ENCODE measurements around the gene DPP7.

Gene DPP7

DNA sequence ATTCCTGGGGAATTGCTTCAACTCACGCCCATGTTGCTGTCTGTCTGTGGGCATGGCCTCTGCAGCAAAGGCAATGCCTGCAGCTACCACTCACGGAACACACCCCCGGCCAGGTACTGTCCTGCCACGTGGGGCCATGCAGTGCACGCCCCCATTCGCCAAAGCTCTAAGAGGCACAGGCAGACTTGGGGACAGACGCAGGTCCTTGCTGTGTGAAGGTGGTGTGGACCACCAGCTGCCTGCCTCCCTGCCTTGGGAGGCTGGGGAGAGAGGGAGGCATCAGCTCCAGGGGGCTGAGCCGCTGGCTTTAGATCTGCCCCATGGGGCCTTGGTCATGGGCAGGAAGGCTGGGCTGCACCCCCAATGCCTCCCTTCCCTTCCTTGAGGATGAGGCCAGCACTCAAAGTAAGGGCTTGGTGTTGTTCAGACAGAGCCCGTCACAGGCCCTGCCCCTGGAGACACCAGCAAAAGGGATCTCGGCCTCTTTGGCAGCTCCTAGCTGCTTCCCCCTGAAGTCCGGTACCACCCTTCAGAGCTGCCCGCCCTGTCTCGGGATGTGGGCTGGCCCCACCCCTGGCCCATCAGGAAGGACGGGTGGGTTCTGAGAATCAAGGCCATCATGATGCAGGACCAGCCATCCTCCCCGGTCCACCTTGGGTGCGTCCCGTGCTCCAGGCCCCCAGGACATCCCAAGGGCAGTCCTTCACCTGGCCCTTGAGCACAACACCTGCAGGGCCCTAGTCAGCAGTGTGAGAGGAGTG is 26.7 kb upstream of the DPP7 start:
- no peak overlapping the region for H2BK5ac ChIP-seq (ENCODE audit: low read length)
- H3K14ac ChIP-seq (ENCODE audit: low read length), result no peak overlapping the region
- no peak overlapping the region for H2BK12ac ChIP-seq (ENCODE audit: low read length)
- no peak overlapping the region for H3K4me2 ChIP-seq (ENCODE audit: insufficient read depth, low read length, poor library complexity, severe bottlenecking)
- WGBS, 2 donors (ENCODE audit: extremely low coverage in 2 of 2, insufficient read length in 2 of 2, insufficient replicate concordance in 1 of 2), result no CpG with 5 or more reads among the region's 17 CpGs
- H3K4ac ChIP-seq (ENCODE audit: low read length), result no peak overlapping the region
- H3K36me3 ChIP-seq (replicated peaks in 1 of 2; ENCODE audit: control insufficient read depth in 2 of 2, insufficient read depth in 2 of 2, low read length in 2 of 2), result no peaks in the 10 kb centered on the region
- H2BK15ac ChIP-seq (ENCODE audit: low read length), result no peak overlapping the region
- H3K27ac ChIP-seq (replicated peaks; ENCODE audit: low read length), result no peak overlapping the region
- no peak overlapping the region for H4K8ac ChIP-seq (ENCODE audit: low read depth, low read length)
- H3K18ac ChIP-seq (ENCODE audit: low read length), result no peak overlapping the region
- H2AFZ ChIP-seq (ENCODE audit: low read length), result no peak overlapping the region
- no peak overlapping the region for H4K91ac ChIP-seq (ENCODE audit: low read depth, low read length, poor library complexity)
- no peak overlapping the region for H3K4me3 ChIP-seq (ENCODE audit: low read length in 2 of 2)
- no peak overlapping the region for H2AK5ac ChIP-seq (ENCODE audit: low read depth, low read length)
- peaks cover 0 to 5% of the 10 kb centered on the region in 2 donors for H3K9me3 ChIP-seq (replicated peaks in 1 of 2; ENCODE audit: control insufficient read depth in 2 of 2, insufficient read depth in 1 of 2, low read depth in 1 of 2, low read length in 2 of 2)
- H2BK120ac ChIP-seq (ENCODE audit: low read depth, low read length), result no peak overlapping the region
- DNase-seq (ENCODE audit: low spot score), result no peak
- H3K4me1 ChIP-seq (ENCODE audit: control insufficient read depth in 2 of 2, insufficient read depth in 1 of 2, low read depth in 1 of 2, low read length in 2 of 2), result peaks cover 0 to 2% of the 10 kb centered on the region in 2 donors
- peaks cover 10 to 87% (median 72%) of the 10 kb centered on the region in 3 experiments for H3K27me3 ChIP-seq (ENCODE audit: control insufficient read depth in 3 of 3, insufficient read depth in 3 of 3, low read depth in 1 of 3, low read length in 3 of 3)
- H3K79me1 ChIP-seq (ENCODE audit: low read depth, low read length), result no peaks in the 10 kb centered on the region
- peak overlapping the region; percentile 50 for H3K9ac ChIP-seq (ENCODE audit: low read depth, low read length, poor library complexity)
- peak overlapping the region; percentile 61 for H3K23ac ChIP-seq (ENCODE audit: low read depth, low read length, poor library complexity)

DNA sequence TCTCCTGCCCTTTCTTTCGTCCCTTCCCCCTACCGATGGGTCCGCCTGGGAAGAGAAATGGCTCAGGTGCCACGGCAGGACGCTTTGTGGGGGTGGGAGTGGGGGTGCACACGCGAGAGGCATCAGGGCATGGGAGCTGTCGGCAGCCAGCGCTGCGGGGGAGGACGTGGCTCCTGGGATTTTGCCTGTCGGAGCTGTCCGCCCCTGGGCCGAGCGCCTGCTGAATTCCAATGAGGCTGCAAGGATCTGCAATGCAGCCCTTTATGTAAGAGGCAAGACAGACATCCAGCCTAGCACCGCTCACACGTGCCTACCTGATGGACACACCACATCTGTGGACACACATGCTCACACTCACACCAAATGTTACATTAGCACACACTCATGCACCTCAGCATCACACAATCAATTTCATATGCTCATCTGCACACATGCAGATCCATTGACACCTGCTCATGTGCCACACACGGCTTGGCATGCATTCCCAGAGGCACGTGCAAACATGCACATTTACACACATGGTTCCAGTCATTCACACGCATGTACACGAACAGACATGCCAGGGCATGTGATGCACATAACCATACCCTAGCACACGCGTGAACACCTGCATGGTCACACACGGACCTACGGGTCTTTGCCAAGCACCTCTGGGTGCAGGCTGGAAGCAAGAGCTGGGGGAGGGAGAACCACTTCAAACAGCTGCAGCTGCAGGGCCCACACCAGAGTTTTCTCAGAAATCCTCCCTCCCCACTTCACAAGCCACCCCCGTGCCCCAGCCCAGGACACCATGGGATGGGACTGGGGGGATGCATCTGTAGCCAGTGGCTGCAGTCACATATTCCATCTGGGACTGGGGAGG is 25.8 kb upstream of the DPP7 start:
- H3K9me3 ChIP-seq (replicated peaks in 1 of 2; ENCODE audit: control insufficient read depth in 2 of 2, insufficient read depth in 1 of 2, low read depth in 1 of 2, low read length in 2 of 2), result peaks cover 0 to 5% of the 10 kb centered on the region in 2 donors
- H3K4me1 ChIP-seq (ENCODE audit: control insufficient read depth in 2 of 2, insufficient read depth in 1 of 2, low read depth in 1 of 2, low read length in 2 of 2), result peaks cover 0 to 2% of the 10 kb centered on the region in 2 donors
- peak overlapping the region; percentile 68 for H3K23ac ChIP-seq (ENCODE audit: low read depth, low read length, poor library complexity)
- H3K14ac ChIP-seq (ENCODE audit: low read length), result no peak overlapping the region
- H4K91ac ChIP-seq (ENCODE audit: low read depth, low read length, poor library complexity), result no peak overlapping the region
- no peaks in the 10 kb centered on the region for H3K36me3 ChIP-seq (replicated peaks in 1 of 2; ENCODE audit: control insufficient read depth in 2 of 2, insufficient read depth in 2 of 2, low read length in 2 of 2)
- peaks cover 2% of the 10 kb centered on the region for H3K79me1 ChIP-seq (ENCODE audit: low read depth, low read length)
- no peak overlapping the region for H2AFZ ChIP-seq (ENCODE audit: low read length)
- H2BK15ac ChIP-seq (ENCODE audit: low read length), result no peak overlapping the region
- H3K4me2 ChIP-seq (ENCODE audit: insufficient read depth, low read length, poor library complexity, severe bottlenecking), result no peak overlapping the region
- peak overlapping the region in 1 of 2 donors; percentile 3 for H3K4me3 ChIP-seq (ENCODE audit: low read length in 2 of 2)
- peak overlapping the region; percentile 50 for H3K9ac ChIP-seq (ENCODE audit: low read depth, low read length, poor library complexity)
- H3K4ac ChIP-seq (ENCODE audit: low read length), result no peak overlapping the region
- no peak overlapping the region for H2BK5ac ChIP-seq (ENCODE audit: low read length)
- H2BK12ac ChIP-seq (ENCODE audit: low read length), result no peak overlapping the region
- H4K8ac ChIP-seq (ENCODE audit: low read depth, low read length), result no peak overlapping the region
- no peak for DNase-seq (ENCODE audit: low spot score)
- peaks cover 10 to 87% (median 76%) of the 10 kb centered on the region in 3 experiments for H3K27me3 ChIP-seq (ENCODE audit: control insufficient read depth in 3 of 3, insufficient read depth in 3 of 3, low read depth in 1 of 3, low read length in 3 of 3)
- no CpG with 5 or more reads among the region's 26 CpGs for whole genome bisulfite sequencing, 2 donors (ENCODE audit: extremely low coverage in 2 of 2, insufficient read length in 2 of 2, insufficient replicate concordance in 1 of 2)
- H2AK5ac ChIP-seq (ENCODE audit: low read depth, low read length), result no peak overlapping the region
- H3K18ac ChIP-seq (ENCODE audit: low read length), result no peak overlapping the region
- H3K27ac ChIP-seq (replicated peaks; ENCODE audit: low read length), result no peak overlapping the region
- H2BK120ac ChIP-seq (ENCODE audit: low read depth, low read length), result no peak overlapping the region

DNA sequence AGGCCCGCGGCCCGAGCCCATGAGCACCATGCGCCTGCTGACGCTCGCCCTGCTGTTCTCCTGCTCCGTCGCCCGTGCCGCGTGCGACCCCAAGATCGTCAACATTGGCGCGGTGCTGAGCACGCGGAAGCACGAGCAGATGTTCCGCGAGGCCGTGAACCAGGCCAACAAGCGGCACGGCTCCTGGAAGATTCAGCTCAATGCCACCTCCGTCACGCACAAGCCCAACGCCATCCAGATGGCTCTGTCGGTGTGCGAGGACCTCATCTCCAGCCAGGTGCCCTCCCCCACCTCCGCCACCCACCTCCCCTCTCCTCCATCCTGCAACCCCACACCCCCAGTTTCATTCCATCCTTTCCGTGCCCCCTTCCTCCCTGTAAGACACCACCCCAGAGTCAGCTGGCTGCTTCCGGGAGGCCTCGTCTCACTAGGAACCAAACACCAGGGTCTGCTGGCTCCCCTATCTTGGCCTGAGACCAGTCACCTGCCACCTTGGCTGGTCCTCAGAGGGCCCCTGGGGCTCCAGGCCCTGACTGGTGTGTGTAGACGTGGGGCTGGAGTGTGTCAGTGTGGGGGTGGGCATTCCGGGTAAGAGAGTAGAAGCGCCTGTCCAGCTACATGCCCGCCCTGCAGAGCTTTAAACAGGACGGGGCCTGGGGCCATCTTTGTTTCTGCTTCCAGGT is 25.1 kb upstream of the DPP7 start:
- no peak overlapping the region for H2BK12ac ChIP-seq (ENCODE audit: low read length)
- H3K18ac ChIP-seq (ENCODE audit: low read length), result no peak overlapping the region
- no peak overlapping the region for H4K91ac ChIP-seq (ENCODE audit: low read depth, low read length, poor library complexity)
- H3K4me3 ChIP-seq (ENCODE audit: low read length in 2 of 2), result peak overlapping the region in 1 of 2 donors; percentile 68
- DNase-seq (ENCODE audit: low spot score), result no peak
- H3K14ac ChIP-seq (ENCODE audit: low read length), result peak overlapping the region; percentile 89
- no peak overlapping the region for H2AFZ ChIP-seq (ENCODE audit: low read length)
- peaks cover 2% of the 10 kb centered on the region for H3K79me1 ChIP-seq (ENCODE audit: low read depth, low read length)
- no peak overlapping the region for H2BK120ac ChIP-seq (ENCODE audit: low read depth, low read length)
- H3K36me3 ChIP-seq (replicated peaks in 1 of 2; ENCODE audit: control insufficient read depth in 2 of 2, insufficient read depth in 2 of 2, low read length in 2 of 2), result no peaks in the 10 kb centered on the region
- H3K27me3 ChIP-seq (ENCODE audit: control insufficient read depth in 3 of 3, insufficient read depth in 3 of 3, low read depth in 1 of 3, low read length in 3 of 3), result peaks cover 10 to 87% (median 76%) of the 10 kb centered on the region in 3 experiments
- peaks cover 0 to 5% of the 10 kb centered on the region in 2 donors for H3K9me3 ChIP-seq (replicated peaks in 1 of 2; ENCODE audit: control insufficient read depth in 2 of 2, insufficient read depth in 1 of 2, low read depth in 1 of 2, low read length in 2 of 2)
- H3K27ac ChIP-seq (replicated peaks; ENCODE audit: low read length), result no peak overlapping the region
- H3K23ac ChIP-seq (ENCODE audit: low read depth, low read length, poor library complexity), result peak overlapping the region; percentile 68
- no peak overlapping the region for H3K4me2 ChIP-seq (ENCODE audit: insufficient read depth, low read length, poor library complexity, severe bottlenecking)
- peaks cover 0 to 2% of the 10 kb centered on the region in 2 donors for H3K4me1 ChIP-seq (ENCODE audit: control insufficient read depth in 2 of 2, insufficient read depth in 1 of 2, low read depth in 1 of 2, low read length in 2 of 2)
- no peak overlapping the region for H2BK15ac ChIP-seq (ENCODE audit: low read length)
- H2BK5ac ChIP-seq (ENCODE audit: low read length), result no peak overlapping the region
- no CpG with 5 or more reads among the region's 37 CpGs for WGBS, 2 donors (ENCODE audit: extremely low coverage in 2 of 2, insufficient read length in 2 of 2, insufficient replicate concordance in 1 of 2)
- H2AK5ac ChIP-seq (ENCODE audit: low read depth, low read length), result no peak overlapping the region
- no peak overlapping the region for H4K8ac ChIP-seq (ENCODE audit: low read depth, low read length)
- H3K4ac ChIP-seq (ENCODE audit: low read length), result no peak overlapping the region
- H3K9ac ChIP-seq (ENCODE audit: low read depth, low read length, poor library complexity), result peak overlapping the region; percentile 44
